HCT116 (cell line): ENCODE measurements around the gene TRPM5. TPM values are rescaled to one million over a fixed set of nuclear protein-coding genes. Genes with fewer than 3 reads are reported as not detected.

Experiments used
- ATAC-seq: fragments of 200-7000 bp; cut with Tn5 transposase; 2 replicates; pipeline ENCODE4 v1.9.1; 2020; ENCODE audit warnings: mild to moderate bottlenecking, moderate library complexity
- BruUV-seq: library from RNA; stranded (reverse); fragments of 400-500 nt; replicated peaks from 2 replicates; lab custom pipeline; 2021; lab: Mats Ljungman, UMichigan
- CTCF ChIA-PET: fragments of 300-600 bp; sonication (Branson Sonifier 250); formaldehyde crosslinking; loops from one replicate; lab custom pipeline; 2021; ENCODE audit warnings: antibody characterized with exemption; lab: Charles Lee
- POLR2A ChIA-PET: fragments of 300-600, 350-600 bp; sonication (Branson Sonifier 250); formaldehyde crosslinking; loops from one replicate; lab custom pipeline; 2021; ENCODE audit warnings: antibody characterized with exemption; lab: Charles Lee
- RAD21 ChIA-PET, 2 experiments: fragments of 300-600 bp; sonication (Branson Sonifier 250); formaldehyde crosslinking; loops; one replicate each; lab custom pipeline; 2023; ENCODE audit warnings: low total read pairs in 2 of 2; ENCODE audit not compliant: uncharacterized antibody in 2 of 2, unreplicated experiment in 2 of 2, low non-redundant PET in 1 of 2; lab: Charles Lee
- DNase-seq: peaks from one replicate; pipeline ENCODE4 v3.0.0-alpha.2; 2010; ENCODE audit warnings: low read depth, low spot score
- H2AFZ ChIP-seq: fragments of 200-600 bp; shearing (Covaris generic), sonication (generic); 2 replicates; pipeline ENCODE4 v1.6.1; 2017; ENCODE audit warnings: low read depth, mixed run types, mixed read lengths, antibody characterized with exemption, low read length; ENCODE audit not compliant: poor library complexity, severe bottlenecking
- H3K27ac ChIP-seq: 2 replicates; pipeline ENCODE4 v1.5.1; 2012; ENCODE audit warnings: low read depth, low read length
- H3K27me3 ChIP-seq: fragments of 200-600 bp; sonication (generic); 2 replicates; pipeline ENCODE4 v1.6.1; 2016; ENCODE audit warnings: mixed run types, low read length, mixed read lengths; ENCODE audit not compliant: insufficient read depth
- H3K36me3 ChIP-seq, 2 experiments: fragments of 200-500 bp in 1 of 2; fragments of 200-600 bp in 1 of 2; sonication (Bioruptor generic) in 1 of 2; sonication (generic) in 1 of 2; 2 replicates each; pipeline versions ENCODE4 v1.5.1 to v1.6.1; 2014 to 2016; ENCODE audit warnings: low read length in 2 of 2, inconsistent platforms in 1 of 2, mixed read lengths in 1 of 2, mixed run types in 1 of 2; ENCODE audit not compliant: insufficient read depth in 2 of 2, control insufficient read depth in 1 of 2
- H3K4me1 ChIP-seq, 2 experiments: fragments of 200-600 bp in 1 of 2; sonication (generic) in 1 of 2; 2 replicates each; pipeline versions ENCODE4 v1.5.1 to v1.6.1; 2012 to 2017; ENCODE audit warnings: low read length in 2 of 2, inconsistent platforms in 1 of 2, mild to moderate bottlenecking in 1 of 2, mixed read lengths in 1 of 2, mixed run types in 1 of 2, moderate library complexity in 1 of 2; ENCODE audit not compliant: insufficient read depth in 2 of 2, control insufficient read depth in 1 of 2
- H3K4me2 ChIP-seq: fragments of 200-600 bp; sonication (generic); 2 replicates; pipeline ENCODE4 v1.6.1; 2017; ENCODE audit warnings: mixed run types, low read length, mixed read lengths
- H3K4me3 ChIP-seq, 2 experiments: fragments of 200-600 bp in 1 of 2; sonication (generic) in 1 of 2; replicated peaks in 1 of 2; 2 replicates each; pipeline ENCODE4 v1.5.1; 2011 to 2016; ENCODE audit warnings: low read length in 2 of 2, control low read depth in 1 of 2, low read depth in 1 of 2, mild to moderate bottlenecking in 1 of 2, mixed read lengths in 1 of 2, mixed run types in 1 of 2
- H3K79me2 ChIP-seq: fragments of 200-600 bp; sonication (generic); 2 replicates; pipeline ENCODE4 v1.6.1; 2017; ENCODE audit warnings: mild to moderate bottlenecking, mixed run types, low read length, moderate library complexity, mixed read lengths; ENCODE audit not compliant: insufficient read depth
- H3K9ac ChIP-seq: fragments of 200-600 bp; sonication (generic); 2 replicates; pipeline ENCODE4 v1.6.1; 2016; ENCODE audit warnings: low read length, mixed read lengths
- H3K9me2 ChIP-seq: fragments of 200-600 bp; sonication (generic), shearing (Covaris generic); 2 replicates; pipeline ENCODE4 v1.6.1; 2017; ENCODE audit warnings: mixed run types, mild to moderate bottlenecking, moderate library complexity; ENCODE audit not compliant: insufficient read depth
- H3K9me3 ChIP-seq, 2 experiments: fragments of 200-500 bp in 1 of 2; fragments of 200-600 bp in 1 of 2; sonication (Bioruptor generic) in 1 of 2; sonication (generic) in 1 of 2; 2 replicates each; pipeline ENCODE4 v1.6.1; 2014 to 2017; ENCODE audit warnings: low read length in 2 of 2, mixed read lengths in 2 of 2, inconsistent platforms in 1 of 2, low read depth in 1 of 2, mild to moderate bottlenecking in 1 of 2, mixed run types in 1 of 2, moderate library complexity in 1 of 2; ENCODE audit not compliant: control insufficient read depth in 1 of 2, insufficient read depth in 1 of 2
- H4K20me1 ChIP-seq: fragments of 200-600 bp; sonication (generic), shearing (Covaris generic); 2 replicates; pipeline ENCODE4 v1.6.1; 2017; ENCODE audit warnings: mixed run types, mild to moderate bottlenecking, moderate library complexity; ENCODE audit not compliant: insufficient read depth
- ATF3 ChIP-seq: IDR thresholded peaks from 2 replicates; pipeline ENCODE4 v1.6.1; 2012
- CBX3 ChIP-seq: IDR thresholded peaks from 2 replicates; pipeline ENCODE4 v1.6.1; 2012; ENCODE audit warnings: low read depth
- EGR1 ChIP-seq: IDR thresholded peaks from 2 replicates; pipeline ENCODE4 v1.6.1; 2012; ENCODE audit warnings: low read depth
- EZH2 ChIP-seq: fragments of 200-600 bp; sonication (generic); IDR thresholded peaks from 2 replicates; pipeline ENCODE4 v1.6.1; 2017; ENCODE audit warnings: antibody characterized with exemption, mixed run types
- POLR2A ChIP-seq: IDR thresholded peaks from 2 replicates; pipeline ENCODE4 v1.7.0; 2011; ENCODE audit warnings: borderline replicate concordance; ENCODE audit not compliant: insufficient read depth, insufficient read length; ENCODE audit errors: extremely low read depth
- POLR2AphosphoS5 ChIP-seq: IDR thresholded peaks from 2 replicates; pipeline ENCODE4 v1.6.1; 2011; ENCODE audit warnings: mild to moderate bottlenecking, low read depth, low read length, moderate library complexity
- SIN3A ChIP-seq: IDR thresholded peaks from 2 replicates; pipeline ENCODE4 v1.6.1; 2012; ENCODE audit warnings: low read depth
- SP1 ChIP-seq: IDR thresholded peaks from 2 replicates; pipeline ENCODE4 v1.6.1; 2012; ENCODE audit warnings: low read depth
- TCF7L2 ChIP-seq: IDR thresholded peaks from 2 replicates; pipeline ENCODE4 v1.7.0; 2011; ENCODE audit warnings: borderline replicate concordance, inconsistent platforms; ENCODE audit not compliant: insufficient read depth, insufficient read length; ENCODE audit errors: extremely low read depth
- YY1 ChIP-seq: IDR thresholded peaks from 2 replicates; pipeline ENCODE4 v1.6.1; 2011; ENCODE audit warnings: low read length, low read depth, moderate library complexity, mild to moderate bottlenecking; ENCODE audit not compliant: insufficient replicate concordance; ENCODE audit errors: extremely low read depth
- intact Hi-C: fragments of 100-400 bp; cut with micrococcal nuclease; formaldehyde crosslinking; loops from 2 replicates; pipeline ENCODE4 v1.10.0; 2022
- total RNA-seq: library from RNA; stranded (reverse); gene quantifications from one replicate; pipeline ENCODE4 v1.2.1, GENCODE V29; 2021; ENCODE audit not compliant: unreplicated experiment

Gene TRPM5
- total RNA-seq, 1 experiment from 2014 or later: 0.07 TPM

- TF ChIP-seq SP1 (no peak), TCF7L2 (no peak), ATF3 (no peak), POLR2A (no peak), YY1 (no peak), CBX3 (no peak)
These were observed 6.2 kb upstream of the TRPM5 start (continued) for GRCh38 chr11:2450321-2451041.

- ChIA-PET RAD21 (no interaction called here), CTCF (no interaction called here)
- TF ChIP-seq SIN3A (no peak), EGR1 (no peak), ATF3 (no peak), EZH2 (no peak), CBX3 (no peak), POLR2AphosphoS5 (no peak), YY1 (no peak)
These were observed 5.4 kb upstream of the TRPM5 start for GRCh38 chr11:2449548-2450320.

More at GRCh38 chr11:2449548-2450320, 5.4 kb upstream of the TRPM5 start:
- no peak overlapping the region for H3K4me2 ChIP-seq
- no peaks in the 10 kb centered on the region for H4K20me1 ChIP-seq
- no peak overlapping the region for H3K4me3 ChIP-seq
- H3K9ac ChIP-seq: no peak overlapping the region
- peaks cover 10 to 12% of the 10 kb centered on the region in 2 experiments; a peak in 3 of 4 replicates for H3K4me1 ChIP-seq
- no peaks in the 10 kb centered on the region for H3K27me3 ChIP-seq
- POLR2A ChIA-PET: no interaction called here
- no peaks in the 10 kb centered on the region for H3K79me2 ChIP-seq
- H3K9me2 ChIP-seq: no peaks in the 10 kb centered on the region
- H3K9me3 ChIP-seq: no peaks in the 10 kb centered on the region
- no peak overlapping the region for H3K27ac ChIP-seq
- DNase-seq (no peak), ATAC-seq (no peak)
- BruUV-seq: no TSS peak
- no peaks in the 10 kb centered on the region for H3K36me3 ChIP-seq
- H2AFZ ChIP-seq: no peak overlapping the region
- intact Hi-C loops: no loop called here
